Lung (tissue), 12 donors: ENCODE measurements around the gene LIFR. TPM values are rescaled to one million over a fixed set of nuclear protein-coding genes. Genes with fewer than 3 reads are reported as not detected.

Source experiments
- ATAC-seq: fragments of 200-7000 bp; cut with Tn5 transposase; one replicate; pipeline ENCODE4 v1.9.1; 2020; ENCODE audit warnings: moderate number of reproducible peaks; ENCODE audit not compliant: insufficient read depth, low FRiP score
- DNase-seq, 3 donors: peaks; one replicate each; pipeline ENCODE4 v3.0.0-alpha.2; 2013 to 2017
- H3K27ac ChIP-seq, 2 donors: one replicate each; pipeline ENCODE4 v1.5.1; 2013; ENCODE audit warnings: mild to moderate bottlenecking in 2 of 2, moderate library complexity in 2 of 2, control low read depth in 1 of 2, inconsistent platforms in 1 of 2, low read depth in 1 of 2, low read length in 1 of 2
- H3K27me3 ChIP-seq, 3 donors: one replicate each; pipeline ENCODE4 v1.5.1; 2013; ENCODE audit warnings: low read length in 2 of 3; ENCODE audit not compliant: control insufficient read depth in 3 of 3, insufficient read depth in 3 of 3
- H3K36me3 ChIP-seq, 4 donors: one replicate each; pipeline ENCODE4 v1.5.1; 2013; ENCODE audit warnings: low read length in 4 of 4, mild to moderate bottlenecking in 1 of 4, moderate library complexity in 1 of 4; ENCODE audit not compliant: control insufficient read depth in 4 of 4, insufficient read depth in 4 of 4
- H3K4me1 ChIP-seq, 5 donors: one replicate each; pipeline ENCODE4 v1.5.1; 2013; ENCODE audit warnings: low read length in 5 of 5, mild to moderate bottlenecking in 2 of 5, moderate library complexity in 1 of 5; ENCODE audit not compliant: control insufficient read depth in 5 of 5, insufficient read depth in 5 of 5
- H3K4me3 ChIP-seq: one replicate; pipeline ENCODE4 v1.5.1; 2013; ENCODE audit warnings: mild to moderate bottlenecking, control low read depth, moderate library complexity
- H3K9ac ChIP-seq, 2 donors: one replicate each; pipeline ENCODE4 v1.5.1; 2013; ENCODE audit warnings: low read length in 2 of 2, control low read depth in 1 of 2; ENCODE audit not compliant: insufficient read depth in 1 of 2
- H3K9me3 ChIP-seq, 4 donors: one replicate each; pipeline ENCODE4 v1.5.1; 2013; ENCODE audit warnings: low read length in 3 of 4, mild to moderate bottlenecking in 1 of 4, moderate library complexity in 1 of 4; ENCODE audit not compliant: control insufficient read depth in 4 of 4, insufficient read depth in 3 of 4
- WGBS, 2 donors: extraction: QIAGEN DNeasy Blood & Tissue Kit; methylation state at CpG; one replicate each; pipeline ENCODE4 v1.1.7; 2013; 5-methylcytosine and 5-hydroxymethylcytosine counted together
- polyA plus RNA-seq, 2 donors: library from polyadenylated mRNA; stranded (reverse); fragments of 200-250 nt; gene quantifications; one replicate each; pipeline ENCODE4 v1.2.1, GENCODE V29; 2013
- total RNA-seq, 2 donors: library from RNA; depleted of rRNA in 1 of 2; stranded (reverse); fragments of >200 nt in 1 of 2; gene quantifications; one replicate each; pipeline ENCODE4 v1.2.1, GENCODE V29; 2014 to 2021
- TF ChIP-seq, protein P1 (sequence below): IDR thresholded peaks from 2 replicates; pipeline ENCODE4 v1.5.1; 2012; ENCODE audit warnings: mild to moderate bottlenecking; ENCODE audit errors: control extremely low read depth, extremely low read depth
- donor health status: control.
- donor health status: control.
- donor health status: Bipolar disorder and iron deficiency.
- donor health status: healthy.
- donor health status: DM: yes; HTN: yes; CAD: no.

Gene LIFR
- total and polyA plus RNA-seq, 4 donors: 14.2 to 345 (median 37.8) TPM

DNA sequence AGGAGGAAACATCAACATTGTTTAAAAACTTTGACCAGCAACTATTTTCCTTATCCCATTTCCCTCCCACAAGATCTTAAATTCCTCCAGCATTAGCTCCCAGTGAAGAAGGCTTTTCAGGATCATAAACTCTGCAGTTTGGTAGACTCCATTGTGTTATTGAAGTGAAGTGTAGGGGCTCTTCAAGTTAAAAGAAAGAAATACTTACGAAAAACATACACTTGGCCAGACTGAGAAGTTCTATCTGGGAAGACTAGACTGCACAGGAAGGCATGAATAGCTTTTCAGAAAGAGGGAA, 22.3 kb downstream of the LIFR start:
- no peaks in the 10 kb centered on the region for H3K36me3 ChIP-seq
- no peaks in the 10 kb centered on the region for H3K27me3 ChIP-seq
- H3K9ac ChIP-seq: no peak overlapping the region
- H3K9me3 ChIP-seq: no peaks in the 10 kb centered on the region
- TF ChIP-seq, protein P1, sequence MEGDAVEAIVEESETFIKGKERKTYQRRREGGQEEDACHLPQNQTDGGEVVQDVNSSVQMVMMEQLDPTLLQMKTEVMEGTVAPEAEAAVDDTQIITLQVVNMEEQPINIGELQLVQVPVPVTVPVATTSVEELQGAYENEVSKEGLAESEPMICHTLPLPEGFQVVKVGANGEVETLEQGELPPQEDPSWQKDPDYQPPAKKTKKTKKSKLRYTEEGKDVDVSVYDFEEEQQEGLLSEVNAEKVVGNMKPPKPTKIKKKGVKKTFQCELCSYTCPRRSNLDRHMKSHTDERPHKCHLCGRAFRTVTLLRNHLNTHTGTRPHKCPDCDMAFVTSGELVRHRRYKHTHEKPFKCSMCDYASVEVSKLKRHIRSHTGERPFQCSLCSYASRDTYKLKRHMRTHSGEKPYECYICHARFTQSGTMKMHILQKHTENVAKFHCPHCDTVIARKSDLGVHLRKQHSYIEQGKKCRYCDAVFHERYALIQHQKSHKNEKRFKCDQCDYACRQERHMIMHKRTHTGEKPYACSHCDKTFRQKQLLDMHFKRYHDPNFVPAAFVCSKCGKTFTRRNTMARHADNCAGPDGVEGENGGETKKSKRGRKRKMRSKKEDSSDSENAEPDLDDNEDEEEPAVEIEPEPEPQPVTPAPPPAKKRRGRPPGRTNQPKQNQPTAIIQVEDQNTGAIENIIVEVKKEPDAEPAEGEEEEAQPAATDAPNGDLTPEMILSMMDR: no peak
- H3K4me3 ChIP-seq: no peak overlapping the region
- ATAC-seq: no peak
- no peak for DNase-seq
- peaks cover 6 to 64% (median 43%) of the 10 kb centered on the region in 5 donors for H3K4me1 ChIP-seq
- H3K27ac ChIP-seq: no peak overlapping the region
- 51 to 75% methylated on average over 1 of the region's 1 CpG for WGBS, 2 donors

DNA sequence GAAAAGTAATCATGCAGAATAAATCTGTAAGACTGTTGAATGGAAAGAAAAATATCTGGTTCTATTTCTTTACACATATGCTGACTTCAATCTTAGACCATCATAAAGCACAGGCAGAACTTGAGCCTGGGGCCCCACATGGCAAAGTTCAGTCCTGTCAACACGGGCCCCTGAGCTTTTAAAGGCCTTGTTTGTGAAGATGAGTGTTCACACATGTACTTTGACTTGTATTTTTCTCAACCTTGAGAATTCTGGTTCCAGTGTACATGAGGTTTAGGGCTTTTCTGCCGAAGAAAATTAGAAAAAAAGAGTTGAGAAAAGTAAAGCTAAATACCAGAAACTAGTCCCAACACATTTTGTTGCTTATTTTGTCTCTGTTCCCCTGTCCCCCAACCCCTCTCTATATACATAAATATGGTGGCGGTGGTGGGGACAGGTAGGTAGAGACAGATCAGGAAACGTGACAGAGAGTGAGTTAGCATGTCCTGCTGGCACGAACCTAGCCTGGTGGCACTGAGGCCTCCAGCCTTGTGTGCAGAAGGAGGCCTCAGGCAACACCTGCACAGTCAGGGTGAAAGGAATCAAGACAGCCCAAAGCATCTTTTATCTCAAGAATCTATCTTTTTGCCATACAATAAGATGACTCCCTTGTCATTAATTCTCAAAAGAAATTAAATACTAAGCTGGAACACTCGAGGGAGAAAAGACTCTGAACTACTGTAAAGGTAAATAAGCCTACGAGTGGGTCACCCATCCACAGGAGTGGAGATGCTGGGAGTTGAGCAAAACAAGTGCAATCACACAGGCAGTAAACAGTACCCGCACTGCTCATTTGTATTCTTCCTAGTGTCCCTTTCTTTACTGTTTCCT, 22.9 kb downstream of the LIFR start:
- 57 to 68% methylated on average over 8 of the region's 8 CpGs for WGBS, 2 donors
- DNase-seq (no peak), ATAC-seq (no peak)
- no peak overlapping the region for H3K4me3 ChIP-seq
- peak overlapping the region in 1 of 2 donors; percentile 59 for H3K27ac ChIP-seq
- H3K9ac ChIP-seq: no peak overlapping the region
- peaks cover 0 to 2% (median under 1%) of the 10 kb centered on the region in 4 donors for H3K36me3 ChIP-seq
- H3K4me1 ChIP-seq: peaks cover 4 to 67% (median 48%) of the 10 kb centered on the region in 5 donors
- H3K9me3 ChIP-seq: no peaks in the 10 kb centered on the region
- TF ChIP-seq, protein P1: no peak
- no peaks in the 10 kb centered on the region for H3K27me3 ChIP-seq

DNA sequence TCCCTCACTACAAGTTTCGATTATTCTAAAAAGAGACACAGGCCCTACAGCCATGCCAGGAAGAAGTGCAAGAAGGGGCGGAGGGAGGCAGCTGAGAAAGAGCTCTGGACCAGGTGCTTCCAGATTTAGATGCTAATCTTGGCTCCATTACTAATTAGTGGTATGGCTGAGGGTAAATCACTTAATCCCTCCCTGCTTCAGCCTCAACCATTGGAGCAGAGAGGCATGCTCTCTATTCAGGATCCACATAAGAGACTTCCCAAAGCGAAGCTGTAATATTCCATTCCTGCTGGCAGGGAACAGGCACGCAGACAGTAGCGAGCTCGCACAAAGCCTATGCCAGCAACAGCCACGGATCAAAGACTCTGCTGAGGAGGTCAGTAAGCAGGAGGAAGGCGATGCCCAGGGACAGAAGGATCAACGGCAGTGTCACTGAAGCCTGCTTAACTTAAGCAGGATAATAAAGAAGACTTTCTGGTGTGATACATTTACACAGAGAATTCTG, 24.2 kb downstream of the LIFR start:
- H3K9ac ChIP-seq: no peak overlapping the region
- H3K4me3 ChIP-seq: no peak overlapping the region
- no peaks in the 10 kb centered on the region for H3K9me3 ChIP-seq
- DNase-seq (no peak), ATAC-seq (no peak)
- WGBS, 2 donors: 66 to 70% methylated on average over 9 of the region's 9 CpGs
- H3K4me1 ChIP-seq: peaks cover 4 to 64% (median 46%) of the 10 kb centered on the region in 5 donors
- peak overlapping the region in 1 of 2 donors; percentile 23 for H3K27ac ChIP-seq
- TF ChIP-seq, protein P1: no peak
- peaks cover 0 to 12% (median 4%) of the 10 kb centered on the region in 4 donors for H3K36me3 ChIP-seq
- no peaks in the 10 kb centered on the region for H3K27me3 ChIP-seq
